HL-60 (cell line): ENCODE data around the gene UNC13D.

Experiments
- DNase-seq, 2 experiments: peaks; one replicate each; pipeline ENCODE4 v3.0.0-alpha.2; 2010 to 2020; ENCODE audit warnings: low read depth in 1 of 2, low spot score in 1 of 2
- H3K27ac ChIP-seq: fragments of 250-450 bp; sonication (Bioruptor Pico); replicated peaks from 2 replicates; pipeline ENCODE4 v1.5.1; 2020; ENCODE audit warnings: mild to moderate bottlenecking, moderate library complexity
- H3K27me3 ChIP-seq: fragments of 250-450 bp; sonication (Bioruptor Pico); 2 replicates; pipeline ENCODE4 v1.5.1; 2021; ENCODE audit warnings: mild to moderate bottlenecking, moderate library complexity; ENCODE audit not compliant: insufficient read depth, poor library complexity, severe bottlenecking
- H3K4me3 ChIP-seq: replicated peaks from 2 replicates; pipeline ENCODE4 v1.5.1; 2011; ENCODE audit warnings: mild to moderate bottlenecking, control low read depth, low read length; ENCODE audit not compliant: insufficient read depth
- CTCF ChIP-seq: IDR thresholded peaks from one replicate; pipeline ENCODE4 v1.5.1; 2011; ENCODE audit warnings: low read length, control low read depth, inconsistent platforms; ENCODE audit not compliant: insufficient read depth
- GABPA ChIP-seq: IDR thresholded peaks from 2 replicates; pipeline ENCODE4 v1.6.1; 2012; ENCODE audit warnings: low read depth
- POLR2AphosphoS5 ChIP-seq: IDR thresholded peaks from 2 replicates; pipeline ENCODE4 v1.6.1; 2012; ENCODE audit warnings: low read depth
- SPI1 ChIP-seq: IDR thresholded peaks from 2 replicates; pipeline ENCODE4 v1.6.1; 2012; ENCODE audit warnings: low read depth, mild to moderate bottlenecking, borderline replicate concordance
- TF ChIP-seq, protein P1 (sequence below): IDR thresholded peaks from 2 replicates; pipeline ENCODE4 v1.6.1; 2012; ENCODE audit warnings: low read depth; ENCODE audit not compliant: insufficient replicate concordance

UNC13D gene

GRCh38 chr17:75824666-75825065, 19.5 kb downstream of the UNC13D start:
- no peak overlapping the region for H3K4me3 ChIP-seq

DNA sequence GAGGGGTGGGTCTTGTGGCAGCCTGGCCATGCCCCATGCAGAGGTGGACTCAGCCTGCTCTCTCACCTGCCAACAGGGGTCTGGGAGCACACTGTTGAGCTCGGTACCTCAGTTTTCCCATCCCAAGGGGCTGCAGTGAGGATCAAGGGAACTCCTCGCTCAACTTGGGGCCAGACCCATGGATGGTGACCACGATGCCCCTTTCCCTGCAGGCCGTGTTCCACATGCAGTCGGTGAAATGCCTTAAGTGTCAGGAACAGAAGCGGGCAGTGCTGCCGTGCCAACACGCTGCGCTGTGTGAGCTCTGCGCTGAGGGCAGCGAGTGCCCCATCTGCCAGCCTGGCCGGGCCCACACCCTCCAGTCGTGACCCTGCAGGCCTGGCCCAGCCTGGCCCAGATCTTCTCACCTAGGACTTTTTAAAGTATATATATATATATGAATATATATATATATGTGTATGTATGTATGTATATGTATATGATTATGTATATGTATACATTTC, 20.1 kb downstream of the UNC13D start:
- TF ChIP-seq GABPA (no peak), CTCF (no peak), SPI1 (no peak), POLR2AphosphoS5 (no peak; the same call in 1 of the 2 replicates)
- TF ChIP-seq, protein P1, sequence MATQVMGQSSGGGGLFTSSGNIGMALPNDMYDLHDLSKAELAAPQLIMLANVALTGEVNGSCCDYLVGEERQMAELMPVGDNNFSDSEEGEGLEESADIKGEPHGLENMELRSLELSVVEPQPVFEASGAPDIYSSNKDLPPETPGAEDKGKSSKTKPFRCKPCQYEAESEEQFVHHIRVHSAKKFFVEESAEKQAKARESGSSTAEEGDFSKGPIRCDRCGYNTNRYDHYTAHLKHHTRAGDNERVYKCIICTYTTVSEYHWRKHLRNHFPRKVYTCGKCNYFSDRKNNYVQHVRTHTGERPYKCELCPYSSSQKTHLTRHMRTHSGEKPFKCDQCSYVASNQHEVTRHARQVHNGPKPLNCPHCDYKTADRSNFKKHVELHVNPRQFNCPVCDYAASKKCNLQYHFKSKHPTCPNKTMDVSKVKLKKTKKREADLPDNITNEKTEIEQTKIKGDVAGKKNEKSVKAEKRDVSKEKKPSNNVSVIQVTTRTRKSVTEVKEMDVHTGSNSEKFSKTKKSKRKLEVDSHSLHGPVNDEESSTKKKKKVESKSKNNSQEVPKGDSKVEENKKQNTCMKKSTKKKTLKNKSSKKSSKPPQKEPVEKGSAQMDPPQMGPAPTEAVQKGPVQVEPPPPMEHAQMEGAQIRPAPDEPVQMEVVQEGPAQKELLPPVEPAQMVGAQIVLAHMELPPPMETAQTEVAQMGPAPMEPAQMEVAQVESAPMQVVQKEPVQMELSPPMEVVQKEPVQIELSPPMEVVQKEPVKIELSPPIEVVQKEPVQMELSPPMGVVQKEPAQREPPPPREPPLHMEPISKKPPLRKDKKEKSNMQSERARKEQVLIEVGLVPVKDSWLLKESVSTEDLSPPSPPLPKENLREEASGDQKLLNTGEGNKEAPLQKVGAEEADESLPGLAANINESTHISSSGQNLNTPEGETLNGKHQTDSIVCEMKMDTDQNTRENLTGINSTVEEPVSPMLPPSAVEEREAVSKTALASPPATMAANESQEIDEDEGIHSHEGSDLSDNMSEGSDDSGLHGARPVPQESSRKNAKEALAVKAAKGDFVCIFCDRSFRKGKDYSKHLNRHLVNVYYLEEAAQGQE: no peak
- Histone ChIP-seq H3K27ac (no peak overlapping the region), H3K4me3 (no peak overlapping the region), H3K27me3 (no peaks in the 10 kb centered on the region)
- DNase-seq: no peak

More at GRCh38 chr17:75824666-75825065, 19.5 kb downstream of the UNC13D start:
- Histone ChIP-seq H3K27me3 (no peaks in the 10 kb centered on the region), H3K27ac (0 out of 2 replicates have a peak overlapping the region, but pooled peaks have one; percentile 19)
- TF ChIP-seq SPI1 (no peak), GABPA (no peak), CTCF (no peak), POLR2AphosphoS5 (no peak)
- TF ChIP-seq, protein P1: no peak
- no peak for DNase-seq

- Histone ChIP-seq H3K27ac (no peak overlapping the region), H3K4me3 (no peak overlapping the region), H3K27me3 (no peaks in the 10 kb centered on the region)
- DNase-seq: no peak
- TF ChIP-seq SPI1 (no peak), POLR2AphosphoS5 (peak; percentile 63; the same call in 1 of the 2 replicates), GABPA (no peak), CTCF (no peak)
- TF ChIP-seq, protein P1: no peak
These were observed 20.8 kb downstream of the UNC13D start for GRCh38 chr17:75823257-75824041.
